ENCODE measurements around the gene ANKRD63. TPM values are rescaled to one million over a fixed set of nuclear protein-coding genes. Genes with fewer than 3 reads are reported as not detected.
A peak's percentile ranks its signal among the peaks of the same experiment; 100 is the strongest.

Gene ANKRD63
- total and polyA plus RNA-seq, 4 donors: not detected

- H3K4me3 ChIP-seq: no peak overlapping the region
- H3K9me3 ChIP-seq (ENCODE audit: control insufficient read depth in 4 of 4, insufficient read depth in 3 of 4, low read length in 3 of 4): no peaks in the 10 kb centered on the region
- ATAC-seq (ENCODE audit: insufficient read depth, low FRiP score) (no peak), DNase-seq (no peak)
- peaks cover 0 to 2% (median 0%) of the 10 kb centered on the region in 4 donors for H3K36me3 ChIP-seq (ENCODE audit: control insufficient read depth in 4 of 4, insufficient read depth in 4 of 4, low read length in 4 of 4)
- TF ChIP-seq CTCF (IDR thresholded peaks at IDR 0.05; ENCODE audit: control extremely low read depth, extremely low read depth): no peak
- H3K4me1 ChIP-seq (ENCODE audit: control insufficient read depth in 5 of 5, insufficient read depth in 5 of 5, low read length in 5 of 5): peaks cover 0 to 31% (median 8%) of the 10 kb centered on the region in 5 donors
- H3K27me3 ChIP-seq (ENCODE audit: control insufficient read depth in 3 of 3, insufficient read depth in 3 of 3, low read length in 2 of 3): peaks cover 3 to 48% (median 44%) of the 10 kb centered on the region in 3 donors
- 50 to 71% methylated on average over 30 of the region's 30 CpGs for WGBS, 2 donors
- no peak overlapping the region for H3K27ac ChIP-seq (ENCODE audit: low read depth in 1 of 2, low read length in 1 of 2)
- H3K9ac ChIP-seq (ENCODE audit: insufficient read depth in 1 of 2, low read length in 2 of 2): no peak overlapping the region
These were observed 2.4 kb downstream of the ANKRD63 start for GRCh38 chr15:40280260-40281056.

- Histone ChIP-seq H3K9ac (ENCODE audit: insufficient read depth in 1 of 2, low read length in 2 of 2) (no peak overlapping the region), H3K27ac (ENCODE audit: low read depth in 1 of 2, low read length in 1 of 2) (no peak overlapping the region), H3K4me3 (no peak overlapping the region), H3K36me3 (ENCODE audit: control insufficient read depth in 4 of 4, insufficient read depth in 4 of 4, low read length in 4 of 4) (peaks cover 0 to 2% (median 0%) of the 10 kb centered on the region in 4 donors), H3K27me3 (ENCODE audit: control insufficient read depth in 3 of 3, insufficient read depth in 3 of 3, low read length in 2 of 3) (peaks cover 3 to 46% (median 42%) of the 10 kb centered on the region in 3 donors), H3K4me1 (ENCODE audit: control insufficient read depth in 5 of 5, insufficient read depth in 5 of 5, low read length in 5 of 5) (peaks cover 0 to 23% (median 8%) of the 10 kb centered on the region in 5 donors), H3K9me3 (ENCODE audit: control insufficient read depth in 4 of 4, insufficient read depth in 3 of 4, low read length in 3 of 4) (no peaks in the 10 kb centered on the region)
- peak; percentile 67 to 77 (median 69) for DNase-seq
- ATAC-seq (ENCODE audit: insufficient read depth, low FRiP score): peak; percentile 49
- peak; percentile 96 for TF ChIP-seq CTCF (IDR thresholded peaks at IDR 0.05; ENCODE audit: control extremely low read depth, extremely low read depth)
- WGBS, 2 donors: 24 to 36% methylated on average over 40 of the region's 40 CpGs
These were observed 3.3 kb downstream of the ANKRD63 start for GRCh38 chr15:40279437-40280141.

GRCh38 chr15:40278026-40278425 lies 4.8 kb downstream of the ANKRD63 start:
- TF ChIP-seq CTCF (IDR thresholded peaks at IDR 0.05; ENCODE audit: control extremely low read depth, extremely low read depth): no peak
- peaks cover 0 to 2% (median 0%) of the 10 kb centered on the region in 4 donors for H3K36me3 ChIP-seq (ENCODE audit: control insufficient read depth in 4 of 4, insufficient read depth in 4 of 4, low read length in 4 of 4)
- peaks cover 3 to 33% (median 31%) of the 10 kb centered on the region in 3 donors for H3K27me3 ChIP-seq (ENCODE audit: control insufficient read depth in 3 of 3, insufficient read depth in 3 of 3, low read length in 2 of 3)
- H3K9me3 ChIP-seq (ENCODE audit: control insufficient read depth in 4 of 4, insufficient read depth in 3 of 4, low read length in 3 of 4): no peaks in the 10 kb centered on the region
- H3K27ac ChIP-seq (ENCODE audit: low read depth in 1 of 2, low read length in 1 of 2): no peak overlapping the region
- no peak overlapping the region for H3K4me3 ChIP-seq
- no peak for DNase-seq
- peaks cover 0 to 23% (median 7%) of the 10 kb centered on the region in 5 donors for H3K4me1 ChIP-seq (ENCODE audit: control insufficient read depth in 5 of 5, insufficient read depth in 5 of 5, low read length in 5 of 5)
- ATAC-seq (ENCODE audit: insufficient read depth, low FRiP score): no peak
- no peak overlapping the region for H3K9ac ChIP-seq (ENCODE audit: insufficient read depth in 1 of 2, low read length in 2 of 2)
- WGBS, 2 donors: 68 to 74% methylated on average over 10 of the region's 10 CpGs
